CD4-positive, alpha-beta T cell (primary cell): ENCODE data around the gene SERPING1. TPM values are rescaled to one million over a fixed set of nuclear protein-coding genes. Genes with fewer than 3 reads are reported as not detected.

ENCODE experiments used
- ATAC-seq: fragments of 200-7000 bp; cut with Tn5 transposase; one replicate; pipeline ENCODE4 v1.10.0; 2022; ENCODE audit warnings: mild to moderate bottlenecking; ENCODE audit not compliant: poor library complexity
- CTCF ChIA-PET: fragments of 350-600 bp; sonication (Branson Sonifier 250); formaldehyde crosslinking; loops from one replicate; lab custom pipeline; 2021; ENCODE audit warnings: antibody characterized with exemption, inconsistent platforms; lab: Charles Lee
- POLR2A ChIA-PET: fragments of 350-600 bp; sonication (Branson Sonifier 250); formaldehyde crosslinking; loops from one replicate; lab custom pipeline; 2021; ENCODE audit warnings: antibody characterized with exemption, inconsistent platforms; lab: Charles Lee
- DNase-seq, 14 experiments: peaks; one replicate each; pipeline ENCODE4 v3.0.0-alpha.2; 2013 to 2020; ENCODE audit warnings: mixed read lengths in 2 of 14
- H3K27ac ChIP-seq, 2 donors: one replicate each; pipeline versions ENCODE4 v1.5.1 to v1.7.0; 2013; ENCODE audit warnings: low read length in 2 of 2, low read depth in 1 of 2, mild to moderate bottlenecking in 1 of 2
- H3K27me3 ChIP-seq, 2 experiments: 1 replicate in 1 of 2; 2 replicates in 1 of 2; pipeline versions ENCODE4 v1.6.1 to v1.7.0; 2013; ENCODE audit warnings: low read length in 2 of 2, control low read depth in 1 of 2, mild to moderate bottlenecking in 1 of 2, moderate library complexity in 1 of 2; ENCODE audit not compliant: insufficient read depth in 2 of 2, control insufficient read depth in 1 of 2
- H3K36me3 ChIP-seq: one replicate; pipeline ENCODE4 v1.6.1; 2013; ENCODE audit warnings: low read length, control low read depth; ENCODE audit not compliant: insufficient read depth
- H3K4me1 ChIP-seq: one replicate; pipeline ENCODE4 v1.6.1; 2013; ENCODE audit warnings: low read length, control low read depth; ENCODE audit not compliant: insufficient read depth
- H3K4me3 ChIP-seq: one replicate; pipeline ENCODE4 v1.5.1; 2013; ENCODE audit warnings: mild to moderate bottlenecking, low read length, moderate library complexity
- H3K9me3 ChIP-seq, 2 experiments: 1 replicate in 1 of 2; 2 replicates in 1 of 2; pipeline versions ENCODE4 v1.6.1 to v1.7.0; 2013; ENCODE audit warnings: low read length in 2 of 2, mild to moderate bottlenecking in 2 of 2, control low read depth in 1 of 2, moderate library complexity in 1 of 2; ENCODE audit not compliant: control insufficient read depth in 1 of 2, insufficient read depth in 1 of 2
- H3K27ac Mint-ChIP-seq: one replicate; pipeline ENCODE4 v1.8.0; 2020; ENCODE audit warnings: mixed read lengths
- H3K27me3 Mint-ChIP-seq: one replicate; pipeline ENCODE4 v1.8.0; 2021; ENCODE audit warnings: mixed read lengths
- H3K36me3 Mint-ChIP-seq: one replicate; pipeline ENCODE4 v1.8.0; 2021; ENCODE audit warnings: low read depth, mixed read lengths
- H3K4me1 Mint-ChIP-seq: one replicate; pipeline ENCODE4 v1.8.0; 2021; ENCODE audit warnings: low read depth, mixed read lengths
- H3K4me3 Mint-ChIP-seq: one replicate; pipeline ENCODE4 v1.8.0; 2020; ENCODE audit warnings: mild to moderate bottlenecking, mixed read lengths
- H3K9me3 Mint-ChIP-seq: one replicate; pipeline ENCODE4 v1.8.0; 2020; ENCODE audit warnings: mixed read lengths
- CTCF ChIP-seq: fragments of 200-600 bp; IDR thresholded peaks from one replicate; pipeline ENCODE4 v1.8.0; 2022; ENCODE audit warnings: antibody characterized with exemption, mild to moderate bottlenecking
- intact Hi-C, 2 experiments: fragments of 100-400 bp; cut with DNase I in 1 of 2; cut with micrococcal nuclease in 1 of 2; formaldehyde crosslinking; loops; one replicate each; pipeline versions ENCODE4 v1.15.1 to v1.9.0; 2023 to 2025; cut with DNase I, micrococcal nuclease
- total RNA-seq, 174 experiments: library from RNA in 2 of 174; stranded (reverse) in 2 of 174; gene quantifications; one replicate each; pipeline ENCODE4 v1.2.3 and lab custom pipeline; 2021 to 2026

SERPING1 gene
- total RNA-seq, 2 experiments from 2014 or later = 0.53 TPM; not detected in 1

- no peak for TF ChIP-seq CTCF
- H3K27ac ChIP-seq = no peak overlapping the region
- H3K36me3 ChIP-seq = no peaks in the 10 kb centered on the region
- peak overlapping the region; percentile 59 for H3K4me3 ChIP-seq
- peak in 1 of 14 experiments; percentile 36 for DNase-seq
- intact Hi-C loops = loop anchor here (1.0 to 2.0 kb wide), 3 partner anchors 147 to 291 kb away; no protein-coding TSS in a partner anchor
- H3K9me3 ChIP-seq = no peaks in the 10 kb centered on the region
- H3K4me1 ChIP-seq = peaks cover 24% of the 10 kb centered on the region
- H3K27me3 ChIP-seq = peaks cover 14 to 22% of the 10 kb centered on the region in 2 experiments
- H3K9me3 Mint-ChIP-seq = no peaks in the 10 kb centered on the region
- no peak overlapping the region for H3K27ac Mint-ChIP-seq
- peak overlapping the region; percentile 92 for H3K4me3 Mint-ChIP-seq
- ATAC-seq = peak; percentile 30
- POLR2A ChIA-PET = interaction anchor here (1.2 to 4.0 kb wide), 2 partner anchors 71 to 314 kb away, joined by 3 to 34 read pairs; partner anchors contain the start of genes TNKS1BP1 and UBE2L6
- H3K27me3 Mint-ChIP-seq = peaks cover 41% of the 10 kb centered on the region
- CTCF ChIA-PET = interaction anchor here (0.6 to 4.7 kb wide), 5 partner anchors 71 to 390 kb away, joined by 3 to 47 read pairs (median 4); partner anchors contain the start of gene UBE2L6
- H3K36me3 Mint-ChIP-seq = no peaks in the 10 kb centered on the region
- peaks cover 22% of the 10 kb centered on the region for H3K4me1 Mint-ChIP-seq
These were observed 42.0 kb downstream of the SERPING1 start for GRCh38 chr11:57639321-57640067.

- Mint-ChIP-seq H3K9me3 (no peaks in the 10 kb centered on the region), H3K4me3 (peak overlapping the region; percentile 65), H3K4me1 (peaks cover 28% of the 10 kb centered on the region), H3K36me3 (no peaks in the 10 kb centered on the region), H3K27ac (no peak overlapping the region), H3K27me3 (peaks cover 45% of the 10 kb centered on the region)
- H3K4me3 ChIP-seq = no peak overlapping the region
- peaks cover 13 to 28% of the 10 kb centered on the region in 2 experiments for H3K27me3 ChIP-seq
- no peak for ATAC-seq
- peaks cover 28% of the 10 kb centered on the region for H3K4me1 ChIP-seq
- intact Hi-C loops = loop anchor here in 1 of 2 experiments (1.0 to 2.0 kb wide), 2 partner anchors 147 to 292 kb away; no protein-coding TSS in a partner anchor
- CTCF ChIA-PET = interaction anchor here (0.6 to 4.7 kb wide), 7 partner anchors 27 to 390 kb away, joined by 3 to 47 read pairs (median 5); partner anchors contain the start of genes UBE2L6 and ZDHHC5
- no peak for DNase-seq
- no peaks in the 10 kb centered on the region for H3K36me3 ChIP-seq
- POLR2A ChIA-PET = interaction anchor here (1.5 to 4.0 kb wide), 3 partner anchors 72 to 160 kb away, joined by 3 to 34 read pairs (median 7); partner anchors contain the start of genes SELENOH and UBE2L6
- no peak overlapping the region for H3K27ac ChIP-seq
- H3K9me3 ChIP-seq = no peaks in the 10 kb centered on the region
- TF ChIP-seq CTCF = no peak
These were observed 42.7 kb downstream of the SERPING1 start for GRCh38 chr11:57640068-57640800.
